Suprapubic skin (tissue), 4 donors: ENCODE data around the gene P4HA2. TPM values are rescaled to one million over a fixed set of nuclear protein-coding genes. Genes with fewer than 3 reads are reported as not detected.

Experiments
- DNase-seq, 2 donors: peaks; one replicate each; pipeline ENCODE4 v3.0.0-alpha.2; 2019; ENCODE audit warnings: low spot score in 2 of 2
- H3K27ac ChIP-seq: fragments of 200-600 bp; sonication (generic); one replicate; pipeline ENCODE4 v1.5.1; 2019
- H3K27me3 ChIP-seq: fragments of 200-600 bp; sonication (generic); one replicate; pipeline ENCODE4 v1.5.1; 2019
- H3K36me3 ChIP-seq: fragments of 200-600 bp; sonication (generic); one replicate; pipeline ENCODE4 v1.5.1; 2019
- H3K4me1 ChIP-seq: fragments of 200-600 bp; sonication (generic); one replicate; pipeline ENCODE4 v1.5.1; 2019
- H3K4me3 ChIP-seq: fragments of 200-600 bp; sonication (generic); one replicate; pipeline ENCODE4 v1.5.1; 2019; ENCODE audit warnings: mild to moderate bottlenecking
- H3K9me3 ChIP-seq: fragments of 200-600 bp; sonication (generic); one replicate; pipeline ENCODE4 v1.5.1; 2019
- CTCF ChIP-seq, 2 donors: fragments of 200-600 bp in 1 of 2; fragments of 450-650 bp in 1 of 2; sonication (generic) in 1 of 2; IDR thresholded peaks; one replicate each; pipeline ENCODE4 v1.5.1; 2016 to 2019; ENCODE audit warnings: antibody characterized with exemption in 2 of 2, mild to moderate bottlenecking in 1 of 2, moderate library complexity in 1 of 2
- EP300 ChIP-seq: sonication (generic); formaldehyde crosslinking; IDR thresholded peaks from one replicate; pipeline ENCODE4 v1.6.1; 2017; ENCODE audit warnings: antibody characterized with exemption
- POLR2A ChIP-seq, 2 donors: fragments of 450-650 bp; IDR thresholded peaks; one replicate each; pipeline ENCODE4 v1.6.1; 2017; ENCODE audit warnings: antibody characterized with exemption in 2 of 2, mild to moderate bottlenecking in 2 of 2, moderate library complexity in 2 of 2
- POLR2AphosphoS5 ChIP-seq, 3 donors: sonication (generic); formaldehyde crosslinking; IDR thresholded peaks; one replicate each; pipeline ENCODE4 v1.6.1; 2017; ENCODE audit warnings: antibody characterized with exemption in 3 of 3
- WGBS: methylation state at CpG from one replicate; pipeline ENCODE4 v1.1.5; 2018; 5-methylcytosine and 5-hydroxymethylcytosine counted together
- total RNA-seq, 4 donors: library from RNA; depleted of rRNA; stranded (reverse); fragments of >200 nt; gene quantifications; one replicate each; pipeline ENCODE4 v1.1.0, GENCODE V29; 2016

The P4HA2 gene
- total RNA-seq, 4 donors from 2014 or later: 23.9 to 42.0 (median 30.9) TPM

GRCh38 chr5:132254321-132254977, 26.8 kb upstream of the P4HA2 start:
- Histone ChIP-seq H3K36me3 (no peaks in the 10 kb centered on the region), H3K9me3 (no peaks in the 10 kb centered on the region), H3K4me1 (peaks cover 56% of the 10 kb centered on the region), H3K27ac (peak overlapping the region; percentile 62), H3K27me3 (no peaks in the 10 kb centered on the region), H3K4me3 (no peak overlapping the region)
- peak in 2 of 3 donors; percentile 14 to 37 for TF ChIP-seq POLR2AphosphoS5 (IDR thresholded peaks at IDR 0.05)
- no peak for TF ChIP-seq EP300
- 39% methylated on average over 6 of the region's 7 CpGs for WGBS
- DNase-seq: peak in 1 of 2 donors; percentile 83

DNA sequence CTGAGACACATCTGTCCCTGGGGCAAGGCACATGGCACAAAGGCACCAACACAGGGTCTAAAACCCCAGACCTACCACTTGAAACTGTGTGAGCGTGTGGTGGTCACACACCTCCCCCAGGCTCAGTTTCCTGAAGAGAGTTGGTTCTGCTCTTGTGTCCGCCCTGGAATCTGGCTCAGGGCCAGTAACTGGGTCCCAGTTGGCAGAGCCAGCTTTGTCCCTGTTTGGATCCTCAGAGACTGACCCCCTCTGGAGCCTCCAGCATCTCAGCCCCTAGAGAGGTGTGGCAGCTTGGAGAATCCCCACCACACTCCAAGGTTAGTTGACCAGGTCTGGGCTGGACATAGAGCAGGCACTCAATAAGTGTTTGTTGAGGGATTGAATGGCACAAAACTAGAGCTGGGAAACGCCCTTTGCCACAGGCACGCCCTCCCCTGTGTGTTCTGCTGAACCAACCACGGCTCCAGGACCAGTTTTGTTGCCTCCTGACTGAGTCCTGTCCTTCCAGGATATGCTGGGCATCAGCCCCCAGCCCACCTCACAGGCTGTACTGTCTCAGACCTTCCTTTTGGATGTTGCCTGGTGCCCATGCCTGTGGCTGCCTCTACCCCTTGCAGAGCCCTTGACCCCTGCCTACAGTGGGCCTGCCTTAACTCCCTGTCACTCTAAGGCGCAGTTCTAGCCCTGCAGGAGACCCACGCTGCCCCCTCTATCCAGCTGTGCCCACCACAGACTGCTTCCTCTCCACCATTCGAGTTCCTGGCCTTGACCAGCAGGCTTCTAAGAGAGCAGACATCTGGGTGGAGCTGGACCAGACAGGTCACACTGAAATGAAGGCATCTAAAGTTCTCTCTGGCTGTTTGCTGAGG, 26.0 kb upstream of the P4HA2 start:
- no peak overlapping the region for H3K4me3 ChIP-seq
- H3K36me3 ChIP-seq: no peaks in the 10 kb centered on the region
- H3K27me3 ChIP-seq: no peaks in the 10 kb centered on the region
- peak in 1 of 2 donors; percentile 75 for DNase-seq
- H3K4me1 ChIP-seq: peaks cover 48% of the 10 kb centered on the region
- H3K27ac ChIP-seq: peak overlapping the region; percentile 62
- no peaks in the 10 kb centered on the region for H3K9me3 ChIP-seq
- WGBS: 90% methylated on average over 7 of the region's 8 CpGs
- TF ChIP-seq POLR2AphosphoS5 (IDR thresholded peaks at IDR 0.05): no peak

- H3K9me3 ChIP-seq: no peaks in the 10 kb centered on the region
- peak overlapping the region; percentile 62 for H3K27ac ChIP-seq
- peaks cover 42% of the 10 kb centered on the region for H3K4me1 ChIP-seq
- DNase-seq: peak in 1 of 2 donors; percentile 64
- 47% methylated on average over 4 of the region's 4 CpGs for WGBS
- H3K36me3 ChIP-seq: no peaks in the 10 kb centered on the region
- no peaks in the 10 kb centered on the region for H3K27me3 ChIP-seq
- no peak overlapping the region for H3K4me3 ChIP-seq
- no peak for TF ChIP-seq CTCF (IDR thresholded peaks at IDR 0.05)
- TF ChIP-seq POLR2A (IDR thresholded peaks at IDR 0.05): no peak
- no peak for TF ChIP-seq POLR2AphosphoS5 (IDR thresholded peaks at IDR 0.05)
- no peak for TF ChIP-seq EP300
Observed at GRCh38 chr5:132253008-132253441, 25.4 kb upstream of the P4HA2 start.

DNA sequence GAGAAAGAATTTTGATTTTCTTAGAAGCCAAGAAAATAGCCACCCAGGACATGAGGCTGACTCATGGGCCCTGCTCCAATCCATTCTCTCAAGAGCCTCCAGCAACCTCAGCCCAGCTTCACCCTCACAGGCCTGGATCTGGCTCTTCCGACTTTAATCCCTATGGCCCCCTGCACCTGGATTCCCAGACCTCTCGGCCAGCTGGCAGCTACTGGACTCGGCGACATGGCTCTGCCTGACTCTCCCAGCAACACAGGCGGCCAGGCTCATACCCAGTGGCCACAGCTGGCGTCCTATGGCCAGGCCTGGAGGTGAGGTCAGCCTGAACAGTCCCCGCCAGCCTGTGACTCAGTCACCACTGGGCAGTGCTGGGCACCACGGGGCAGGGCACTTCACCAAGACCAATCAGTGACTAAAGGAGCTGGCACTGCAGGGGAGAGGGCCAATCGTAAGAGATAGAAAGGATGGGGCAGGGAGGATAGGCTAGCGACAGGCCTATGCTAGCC, 23.6 kb upstream of the P4HA2 start:
- WGBS: 94% methylated on average over 2 of the region's 10 CpGs
- peak; percentile 57 to 75 for DNase-seq

DNA sequence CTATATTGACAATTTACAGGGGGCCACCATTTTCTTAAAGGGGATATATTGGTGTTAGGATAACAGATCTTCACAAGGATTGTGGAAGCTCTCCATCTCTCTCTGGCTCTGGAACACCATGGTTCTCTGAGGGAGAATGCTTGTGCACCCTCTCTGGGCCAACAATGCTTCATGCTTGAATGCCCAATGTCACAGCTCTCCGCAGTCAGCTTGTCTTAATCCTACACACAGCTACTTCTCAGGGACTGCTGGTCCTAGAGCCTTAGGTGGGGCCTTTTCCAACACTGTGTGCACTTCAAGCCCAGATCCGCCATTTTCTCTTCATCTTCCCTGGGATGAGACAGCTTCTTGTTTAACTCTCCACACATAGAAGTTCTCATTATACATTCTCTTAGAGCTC, 22.9 kb upstream of the P4HA2 start:
- 100% methylated on average over 2 of the region's 2 CpGs for WGBS
- Histone ChIP-seq H3K4me1 (peaks cover 25% of the 10 kb centered on the region), H3K27me3 (no peaks in the 10 kb centered on the region), H3K27ac (no peak overlapping the region), H3K9me3 (no peaks in the 10 kb centered on the region), H3K4me3 (no peak overlapping the region), H3K36me3 (no peaks in the 10 kb centered on the region)
- TF ChIP-seq POLR2A (IDR thresholded peaks at IDR 0.05): no peak
- no peak for TF ChIP-seq POLR2AphosphoS5 (IDR thresholded peaks at IDR 0.05)
- no peak for TF ChIP-seq CTCF (IDR thresholded peaks at IDR 0.05)
- TF ChIP-seq EP300: no peak
- peak in 1 of 2 donors; percentile 26 for DNase-seq

More for the DNA sequence above, 23.6 kb upstream of the P4HA2 start:
- no peak for TF ChIP-seq POLR2AphosphoS5 (IDR thresholded peaks at IDR 0.05)
- TF ChIP-seq POLR2A (IDR thresholded peaks at IDR 0.05): no peak
- TF ChIP-seq EP300: no peak
- Histone ChIP-seq H3K36me3 (no peaks in the 10 kb centered on the region), H3K9me3 (no peaks in the 10 kb centered on the region), H3K27ac (no peak overlapping the region), H3K27me3 (no peaks in the 10 kb centered on the region), H3K4me1 (peaks cover 32% of the 10 kb centered on the region), H3K4me3 (no peak overlapping the region)

DNA sequence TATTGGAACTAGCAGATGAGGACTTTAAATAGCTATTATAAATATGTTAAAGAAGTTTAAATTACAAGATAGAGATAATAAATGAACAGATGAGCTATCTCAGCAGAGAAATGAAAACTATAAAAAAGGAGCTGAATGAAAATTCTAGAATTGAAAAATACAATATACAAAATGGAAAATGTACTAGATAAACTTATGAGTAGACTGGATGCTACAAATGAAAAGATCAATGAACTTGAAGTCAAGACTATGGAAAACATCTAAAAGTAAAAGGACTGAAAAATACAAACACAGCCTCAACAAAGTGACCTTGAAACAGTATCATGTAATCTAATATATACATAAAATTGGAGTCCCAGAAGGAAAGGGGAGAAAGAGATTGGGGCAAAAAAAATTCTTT, 19.2 kb upstream of the P4HA2 start:
- Histone ChIP-seq H3K9me3 (peaks cover 3% of the 10 kb centered on the region), H3K36me3 (no peaks in the 10 kb centered on the region), H3K27me3 (no peaks in the 10 kb centered on the region)

More for the DNA sequence above, 19.2 kb upstream of the P4HA2 start:
- TF ChIP-seq POLR2AphosphoS5 (IDR thresholded peaks at IDR 0.05) (no peak), POLR2A (IDR thresholded peaks at IDR 0.05) (no peak), EP300 (no peak), CTCF (IDR thresholded peaks at IDR 0.05) (no peak)
- H3K4me1 ChIP-seq: no peaks in the 10 kb centered on the region
- H3K27ac ChIP-seq: no peak overlapping the region
- no peak for DNase-seq
- no peak overlapping the region for H3K4me3 ChIP-seq
